Heart left ventricle (tissue), 16 donors: Measurements from ENCODE around the gene PLCB1. TPM values are rescaled to one million over a fixed set of nuclear protein-coding genes. Genes with fewer than 3 reads are reported as not detected.

Experiments used
- ATAC-seq, 4 donors: fragments of 200-7000 bp; cut with Tn5 transposase; one replicate each; pipeline ENCODE4 v1.9.1; 2020 to 2022; ENCODE audit warnings: moderate library complexity in 4 of 4, mild to moderate bottlenecking in 3 of 4, moderate number of reproducible peaks in 1 of 4
- DNase-seq, 5 donors: peaks; one replicate each; pipeline ENCODE4 v3.0.0-alpha.2; 2020
- H3K27ac ChIP-seq, 12 donors: fragments of 200-600 bp; sonication (generic) in 4 of 12; one replicate each; pipeline versions ENCODE4 v1.5.0 to v1.8.0; 2016 to 2022; ENCODE audit warnings: mild to moderate bottlenecking in 2 of 12
- H3K27me3 ChIP-seq, 9 donors: fragments of 200-600 bp; sonication (generic) in 2 of 9; one replicate each; pipeline versions ENCODE4 v1.5.1 to v1.8.0; 2016 to 2022; ENCODE audit warnings: mild to moderate bottlenecking in 3 of 9
- H3K36me3 ChIP-seq, 9 donors: fragments of 200-600 bp; sonication (generic) in 2 of 9; one replicate each; pipeline versions ENCODE4 v1.5.0 to v1.8.0; 2018 to 2022; ENCODE audit warnings: mild to moderate bottlenecking in 2 of 9
- H3K4me1 ChIP-seq, 12 donors: fragments of 200-600 bp; sonication (generic) in 4 of 12; one replicate each; pipeline versions ENCODE4 v1.5.0 to v1.8.0; 2016 to 2022; ENCODE audit warnings: mild to moderate bottlenecking in 3 of 12
- H3K4me3 ChIP-seq, 12 donors: fragments of 200-600 bp; sonication (generic) in 4 of 12; one replicate each; pipeline versions ENCODE4 v1.5.0 to v1.8.0; 2017 to 2022; ENCODE audit warnings: mild to moderate bottlenecking in 9 of 12, moderate library complexity in 4 of 12
- H3K9me3 ChIP-seq, 12 donors: fragments of 200-600 bp; sonication (generic) in 4 of 12; one replicate each; pipeline versions ENCODE4 v1.5.0 to v1.8.0; 2016 to 2022; ENCODE audit warnings: mild to moderate bottlenecking in 1 of 12
- CTCF ChIP-seq, 12 donors: fragments of 200-600 bp; sonication (generic) in 4 of 12; IDR thresholded peaks; one replicate each; pipeline versions ENCODE4 v1.5.0 to v1.8.0; 2018 to 2022; ENCODE audit warnings: antibody characterized with exemption in 12 of 12, mild to moderate bottlenecking in 5 of 12
- POLR2A ChIP-seq, 2 donors: fragments of 450-650 bp; IDR thresholded peaks; one replicate each; pipeline ENCODE4 v1.6.1; 2017; ENCODE audit warnings: antibody characterized with exemption in 2 of 2, mild to moderate bottlenecking in 2 of 2, moderate library complexity in 2 of 2
- WGBS, 4 donors: extraction: QIAGEN DNeasy Blood & Tissue Kit in 2 of 4; methylation state at CpG; one replicate each; pipeline versions ENCODE4 v1.1.5 to v1.1.7; 2013 to 2018; 5-methylcytosine and 5-hydroxymethylcytosine counted together
- intact Hi-C, 10 donors: fragments of 100-400 bp; cut with DNase I; formaldehyde crosslinking; loops; one replicate each; pipeline versions ENCODE4 v1.11.1 to v1.14.2; 2022
- polyA plus RNA-seq, 2 donors: library from polyadenylated mRNA; stranded (reverse); fragments of 200-250 nt; gene quantifications; one replicate each; pipeline ENCODE4 v1.2.3, GENCODE V29; 2013
- total RNA-seq, 9 donors: library from RNA; depleted of rRNA in 2 of 9; stranded (reverse); fragments of >200 nt in 2 of 9; fragmentation: NEBNext Ultra II Directional in 3 of 9; extraction: Animal tissue kit (Norgen Biotek cat#: 25700) in 3 of 9; gene quantifications; one replicate each; pipeline versions ENCODE4 v1.1.0 to v1.2.4, GENCODE V29; 2016 to 2023
- donor health status: ischemic (EF 13 %, LVEDD 7.1; RV severe dilation, severe dysfunction).
- donor health status: healthy with polysubstance abuse.
- donor health status: DM: no; HTN: yes; CAD: no.
- donor health status: DM: no; HTN: no; CAD: no.
- donor health status: ischemic (EF 25% LVEDD 6.9; RV normal size, moderate dysfunction).
- donor health status: ischemic (EF 25% LVEDD 5.7; RV mildly dilated, moderate dysfunction).
- donor health status: healthy.
- donor health status: DM: yes; HTN: yes; CAD: no.
- donor health status: ischemic (EF 35%, LVEDD 5.7; RV mildly dilated, moderate dysfunction).
- donor health status: nonischemic (EF 11% LVEDD 7.7; RV severe dilation, severe dysfunction).
- donor health status: DM: yes; HTN: yes; CAD: no.
- donor health status: PGD.
- donor health status: ischemic (EF 29% LVEDD 5.4; RV normal size, mild dysfunction).
- donor health status: nonischemic (EF 23%, LVEDD 6.1; RV moderate dilation, normal function).

The PLCB1 gene
- total and polyA plus RNA-seq, 11 donors: 2.5 to 12.1 (median 7.4) TPM

GRCh38 chr20:8667306-8667705 is 535.2 kb downstream of the PLCB1 start:
- Histone ChIP-seq H3K4me3 (no peak overlapping the region), H3K4me1 (peaks cover 2 to 51% (median 21%) of the 10 kb centered on the region in 12 donors), H3K9me3 (no peaks in the 10 kb centered on the region), H3K36me3 (no peaks in the 10 kb centered on the region), H3K27ac (peak overlapping the region in 9 of 12 donors; percentile 37 to 62 (median 45)), H3K27me3 (no peaks in the 10 kb centered on the region)
- 53 to 61% (median 57%) methylated on average over 3 of the region's 3 CpGs for WGBS, 4 donors
- intact Hi-C loops: loop anchor here in 5 of 10 donors (5.0 to 10.0 kb wide), 3 partner anchors 123 to 535 kb away; partner anchors contain the start of gene PLCB1 (in 4 of the 5)
- peak; percentile 37 to 90 (median 82) for ATAC-seq
- peak in 4 of 5 donors; percentile 18 to 43 (median 34) for DNase-seq
- no peak for TF ChIP-seq POLR2A (IDR thresholded peaks at IDR 0.05)
- TF ChIP-seq CTCF (IDR thresholded peaks at IDR 0.05): no peak

- no peak overlapping the region for H3K27ac ChIP-seq
- intact Hi-C loops: no loop called here
- H3K9me3 ChIP-seq: no peaks in the 10 kb centered on the region
- WGBS, 4 donors: 65 to 71% (median 67%) methylated on average over 4 of the region's 4 CpGs
- DNase-seq (no peak), ATAC-seq (peak in 2 of 4 donors; percentile 23 to 72)
- H3K27me3 ChIP-seq: no peaks in the 10 kb centered on the region
- TF ChIP-seq CTCF (IDR thresholded peaks at IDR 0.05): no peak
- TF ChIP-seq POLR2A (IDR thresholded peaks at IDR 0.05): no peak
- H3K4me3 ChIP-seq: no peak overlapping the region
- peaks cover 0 to 32% (median 12%) of the 10 kb centered on the region in 12 donors for H3K4me1 ChIP-seq
- H3K36me3 ChIP-seq: peaks cover 0 to 8% (median 0%) of the 10 kb centered on the region in 9 donors
Observed at GRCh38 chr20:8670207-8670892, 538.3 kb downstream of the PLCB1 start.

GRCh38 chr20:8670893-8671215 is 538.8 kb downstream of the PLCB1 start:
- Histone ChIP-seq H3K4me1 (peaks cover 0 to 32% (median 12%) of the 10 kb centered on the region in 12 donors), H3K27ac (peak overlapping the region in 2 of 12 donors; percentile 23 to 46), H3K9me3 (no peaks in the 10 kb centered on the region), H3K36me3 (peaks cover 0 to 8% (median 0%) of the 10 kb centered on the region in 9 donors), H3K27me3 (no peaks in the 10 kb centered on the region), H3K4me3 (no peak overlapping the region)
- ATAC-seq: peak in 1 of 4 donors; percentile 48
- 45 to 69% (median 60%) methylated on average over 3 of the region's 3 CpGs for WGBS, 4 donors
- intact Hi-C loops: no loop called here
- no peak for DNase-seq
- no peak for TF ChIP-seq POLR2A (IDR thresholded peaks at IDR 0.05)

- ATAC-seq: peak in 1 of 4 donors; percentile 35
- H3K9me3 ChIP-seq: no peaks in the 10 kb centered on the region
- intact Hi-C loops: no loop called here
- peaks cover 0 to 32% (median 12%) of the 10 kb centered on the region in 12 donors for H3K4me1 ChIP-seq
- no peak for TF ChIP-seq CTCF (IDR thresholded peaks at IDR 0.05)
- TF ChIP-seq POLR2A (IDR thresholded peaks at IDR 0.05): no peak
- peak overlapping the region in 2 of 12 donors; percentile 23 to 46 for H3K27ac ChIP-seq
- WGBS, 4 donors: 53 to 60% (median 54%) methylated on average over 7 of the region's 7 CpGs
- H3K4me3 ChIP-seq: no peak overlapping the region
- H3K36me3 ChIP-seq: peaks cover 0 to 8% (median 0%) of the 10 kb centered on the region in 9 donors
- H3K27me3 ChIP-seq: no peaks in the 10 kb centered on the region
- DNase-seq: no peak
Observed at GRCh38 chr20:8671370-8671961, 539.4 kb downstream of the PLCB1 start.
